H9 (cell line): ENCODE measurements around the gene KCNK16. TPM values are rescaled to one million over a fixed set of nuclear protein-coding genes. Genes with fewer than 3 reads are reported as not detected.

ENCODE experiments used
- DNase-seq: peaks from one replicate; pipeline ENCODE4 v3.0.0-alpha.2; 2017
- H2AFZ ChIP-seq: one replicate; pipeline ENCODE4 v1.6.1; 2013; ENCODE audit warnings: mild to moderate bottlenecking, low read length, control low read depth, moderate library complexity
- H2AK5ac ChIP-seq: 2 replicates; pipeline ENCODE4 v1.6.1; 2013; ENCODE audit warnings: low read length, control low read depth, mixed read lengths; ENCODE audit not compliant: insufficient read length
- H2BK120ac ChIP-seq: one replicate; pipeline ENCODE4 v1.6.1; 2013; ENCODE audit warnings: low read depth, mild to moderate bottlenecking, low read length, control low read depth, inconsistent platforms; ENCODE audit not compliant: poor library complexity, severe bottlenecking
- H2BK12ac ChIP-seq: 2 replicates; pipeline ENCODE4 v1.6.1; 2013; ENCODE audit warnings: low read length, control low read depth, mixed read lengths, low read depth; ENCODE audit not compliant: insufficient read length
- H2BK15ac ChIP-seq: 2 replicates; pipeline ENCODE4 v1.6.1; 2013; ENCODE audit warnings: low read depth, low read length, control low read depth
- H2BK20ac ChIP-seq: one replicate; pipeline ENCODE4 v1.6.1; 2013; ENCODE audit warnings: low read depth, mild to moderate bottlenecking, low read length, control low read depth, inconsistent platforms; ENCODE audit not compliant: poor library complexity, severe bottlenecking
- H2BK5ac ChIP-seq: 2 replicates; pipeline ENCODE4 v1.6.1; 2013; ENCODE audit warnings: low read length, control low read depth, mixed read lengths; ENCODE audit not compliant: insufficient read length
- H3K14ac ChIP-seq: 2 replicates; pipeline ENCODE4 v1.6.1; 2013; ENCODE audit warnings: low read length, control low read depth; ENCODE audit not compliant: insufficient read depth
- H3K18ac ChIP-seq: 2 replicates; pipeline ENCODE4 v1.6.1; 2013; ENCODE audit warnings: low read depth, mild to moderate bottlenecking, mixed read lengths, low read length, control low read depth; ENCODE audit not compliant: insufficient read length
- H3K23ac ChIP-seq: 2 replicates; pipeline ENCODE4 v1.6.1; 2013; ENCODE audit warnings: low read length, control low read depth, mixed read lengths, low read depth; ENCODE audit not compliant: insufficient read length
- H3K23me2 ChIP-seq: 2 replicates; pipeline ENCODE4 v1.6.1; 2013; ENCODE audit warnings: low read depth, mild to moderate bottlenecking, mixed read lengths, low read length, control low read depth; ENCODE audit not compliant: insufficient read length, poor library complexity, severe bottlenecking
- H3K27ac ChIP-seq: 2 replicates; pipeline ENCODE4 v1.5.1; 2013; ENCODE audit warnings: low read length, control low read depth, mixed read lengths, low read depth; ENCODE audit not compliant: insufficient read length
- H3K27me3 ChIP-seq: 2 replicates; pipeline ENCODE4 v1.6.1; 2013; ENCODE audit warnings: low read length, control low read depth, inconsistent platforms; ENCODE audit not compliant: insufficient read depth
- H3K4ac ChIP-seq: 2 replicates; pipeline ENCODE4 v1.6.1; 2013; ENCODE audit warnings: low read depth, mild to moderate bottlenecking, control low read depth, inconsistent platforms, low read length, moderate library complexity
- H3K4me1 ChIP-seq: 2 replicates; pipeline ENCODE4 v1.6.1; 2013; ENCODE audit warnings: low read length, control low read depth, inconsistent platforms; ENCODE audit not compliant: insufficient read depth
- H3K4me2 ChIP-seq: 2 replicates; pipeline ENCODE4 v1.6.1; 2013; ENCODE audit warnings: low read length, control low read depth, mixed read lengths; ENCODE audit not compliant: insufficient read length, insufficient read depth
- H3K56ac ChIP-seq: 2 replicates; pipeline ENCODE4 v1.6.1; 2013; ENCODE audit warnings: low read depth, mild to moderate bottlenecking, mixed read lengths, low read length, control low read depth; ENCODE audit not compliant: insufficient read length
- H3K79me1 ChIP-seq: 2 replicates; pipeline ENCODE4 v1.6.1; 2013; ENCODE audit warnings: low read depth, mild to moderate bottlenecking, moderate library complexity, low read length, control low read depth, inconsistent platforms; ENCODE audit not compliant: insufficient read depth, poor library complexity, severe bottlenecking
- H3K79me2 ChIP-seq: 2 replicates; pipeline ENCODE4 v1.6.1; 2013; ENCODE audit warnings: low read length, control low read depth, inconsistent platforms; ENCODE audit not compliant: insufficient read depth
- H3K9ac ChIP-seq: 2 replicates; pipeline ENCODE4 v1.6.1; 2013; ENCODE audit warnings: low read length, control low read depth, mixed read lengths; ENCODE audit not compliant: insufficient read length; ENCODE audit errors: extremely low read depth
- H3K9me3 ChIP-seq: one replicate; pipeline ENCODE4 v1.6.1; 2013; ENCODE audit warnings: low read depth, low read length, inconsistent platforms; ENCODE audit not compliant: control insufficient read depth
- H3T11ph ChIP-seq: one replicate; pipeline ENCODE4 v1.6.1; 2013; ENCODE audit warnings: mild to moderate bottlenecking, low read length, control low read depth, inconsistent platforms
- H4K20me1 ChIP-seq: one replicate; pipeline ENCODE4 v1.6.1; 2013; ENCODE audit not compliant: control insufficient read depth, insufficient read length, insufficient read depth
- H4K5ac ChIP-seq: 2 replicates; pipeline ENCODE4 v1.6.1; 2013; ENCODE audit warnings: low read depth, mild to moderate bottlenecking, mixed read lengths, low read length, control low read depth; ENCODE audit not compliant: insufficient read length
- H4K8ac ChIP-seq: replicated peaks from 2 replicates; pipeline ENCODE4 v1.6.1; 2013; ENCODE audit warnings: low read length, control low read depth, mixed read lengths, low read depth; ENCODE audit not compliant: insufficient read length
- H4K91ac ChIP-seq: 2 replicates; pipeline ENCODE4 v1.6.1; 2013; ENCODE audit warnings: low read depth, mild to moderate bottlenecking, moderate library complexity, mixed read lengths, low read length, control low read depth; ENCODE audit not compliant: insufficient read length
- H3K27ac Mint-ChIP-seq, 3 experiments: 2 replicates in 2 of 3; 3 replicates in 1 of 3; pipeline ENCODE4 v1.8.0; 2020 to 2021; ENCODE audit warnings: mixed read lengths in 3 of 3, mild to moderate bottlenecking in 1 of 3, moderate library complexity in 1 of 3
- H3K27me3 Mint-ChIP-seq: 2 replicates; pipeline ENCODE4 v1.8.0; 2021; ENCODE audit warnings: low read depth, mild to moderate bottlenecking, moderate library complexity, mixed read lengths
- H3K36me3 Mint-ChIP-seq, 3 experiments: 2 replicates in 2 of 3; 3 replicates in 1 of 3; pipeline ENCODE4 v1.8.0; 2020 to 2021; ENCODE audit warnings: low read depth in 3 of 3, mixed read lengths in 3 of 3; ENCODE audit not compliant: insufficient read depth in 1 of 3
- H3K4me1 Mint-ChIP-seq, 2 experiments: 2 replicates each; pipeline ENCODE4 v1.8.0; 2020; ENCODE audit warnings: mixed read lengths in 2 of 2
- H3K4me3 Mint-ChIP-seq, 2 experiments: 2 replicates in 1 of 2; 3 replicates in 1 of 2; pipeline ENCODE4 v1.8.0; 2020 to 2021; ENCODE audit warnings: mild to moderate bottlenecking in 2 of 2, mixed read lengths in 2 of 2, moderate library complexity in 1 of 2
- H3K9me3 Mint-ChIP-seq, 2 experiments: 2 replicates in 1 of 2; 3 replicates in 1 of 2; pipeline ENCODE4 v1.8.0; 2020; ENCODE audit warnings: mild to moderate bottlenecking in 2 of 2, mixed read lengths in 2 of 2, moderate library complexity in 1 of 2
- WGBS: extraction: QIAGEN DNeasy Blood & Tissue Kit; methylation state at CpG from one replicate; pipeline ENCODE4 v1.1.7; 2013; ENCODE audit warnings: missing lambda C conversion rate, low lambda C conversion rate, mixed read lengths; ENCODE audit not compliant: insufficient read length; ENCODE audit errors: extremely low coverage; 5-methylcytosine and 5-hydroxymethylcytosine counted together
- total RNA-seq: library from RNA; stranded (reverse); gene quantifications from 2 replicates; pipeline ENCODE4 v1.2.1, GENCODE V29; 2021
- TF ChIP-seq, protein P1 (sequence below): fragments of 200-600 bp; sonication (generic); conservative IDR thresholded peaks from 3 replicates; pipeline ENCODE4 v1.8.0; 2021; ENCODE audit warnings: antibody characterized with exemption, mild to moderate bottlenecking

KCNK16 gene
- total RNA-seq, 1 experiment from 2014 or later, result not detected

DNA sequence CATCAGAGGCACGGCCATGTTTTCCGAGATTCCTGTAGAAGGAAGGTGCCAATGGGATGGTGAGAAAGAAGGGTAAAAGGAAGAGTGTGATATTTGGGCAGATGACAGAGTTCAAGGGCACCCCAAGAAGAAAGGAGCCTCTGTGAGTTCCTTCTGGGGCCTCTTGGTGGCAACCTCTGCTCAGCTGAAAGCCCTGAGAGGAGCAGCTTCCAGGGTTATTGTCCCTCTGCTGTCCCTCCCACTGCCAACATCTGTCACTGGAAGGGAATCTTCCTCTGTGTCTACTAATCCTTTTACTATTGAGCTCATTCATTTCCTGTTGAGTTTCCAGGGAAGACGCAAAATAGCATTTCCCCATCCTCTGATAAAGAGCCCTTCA lies 40.0 kb upstream of the KCNK16 start:
- no peak overlapping the region for H3K4me2 ChIP-seq

More for the DNA sequence above, 40.0 kb upstream of the KCNK16 start:
- H3K23me2 ChIP-seq, result no peaks in the 10 kb centered on the region
- H2AFZ ChIP-seq, result no peak overlapping the region
- peaks cover 15% of the 10 kb centered on the region for H3K27me3 Mint-ChIP-seq
- WGBS, result no CpG with 5 or more reads among the region's 3 CpGs
- H3K23ac ChIP-seq, result no peak overlapping the region
- H3K9me3 ChIP-seq, result no peaks in the 10 kb centered on the region
- H3K79me2 ChIP-seq, result no peaks in the 10 kb centered on the region
- H3K36me3 Mint-ChIP-seq, result no peaks in the 10 kb centered on the region
- H3K9me3 Mint-ChIP-seq, result no peaks in the 10 kb centered on the region
- no peak overlapping the region for H4K91ac ChIP-seq
- no peak overlapping the region for H2BK120ac ChIP-seq
- no peak overlapping the region for H3K56ac ChIP-seq
- H2BK20ac ChIP-seq, result no peak overlapping the region
- H4K5ac ChIP-seq, result no peak overlapping the region
- no peak overlapping the region for H2BK15ac ChIP-seq
- H3K14ac ChIP-seq, result no peak overlapping the region; the same call in 1 of the 2 replicates
- H3K9ac ChIP-seq, result no peak overlapping the region
- no peaks in the 10 kb centered on the region for H4K20me1 ChIP-seq
- no peaks in the 10 kb centered on the region for H3K79me1 ChIP-seq
- no peak overlapping the region for H3K27ac ChIP-seq
- no peak for DNase-seq
- H4K8ac ChIP-seq, result no peak overlapping the region
- H3K4me3 Mint-ChIP-seq, result no peak overlapping the region
- H3K4ac ChIP-seq, result no peak overlapping the region
- H3K27me3 ChIP-seq, result no peaks in the 10 kb centered on the region
- H3K4me1 Mint-ChIP-seq, result peaks cover 6 to 13% of the 10 kb centered on the region in 2 experiments
- H3K18ac ChIP-seq, result peak overlapping the region; percentile 25
- H2AK5ac ChIP-seq, result no peak overlapping the region
- no peak overlapping the region for H3T11ph ChIP-seq
- H3K4me1 ChIP-seq, result no peaks in the 10 kb centered on the region
- 0 out of 7 replicates have a peak overlapping the region, but pooled peaks of 1 of the 3 experiments have one; percentile 10 for H3K27ac Mint-ChIP-seq
- H2BK5ac ChIP-seq, result no peak overlapping the region
- H2BK12ac ChIP-seq, result no peak overlapping the region
- TF ChIP-seq, protein P1, sequence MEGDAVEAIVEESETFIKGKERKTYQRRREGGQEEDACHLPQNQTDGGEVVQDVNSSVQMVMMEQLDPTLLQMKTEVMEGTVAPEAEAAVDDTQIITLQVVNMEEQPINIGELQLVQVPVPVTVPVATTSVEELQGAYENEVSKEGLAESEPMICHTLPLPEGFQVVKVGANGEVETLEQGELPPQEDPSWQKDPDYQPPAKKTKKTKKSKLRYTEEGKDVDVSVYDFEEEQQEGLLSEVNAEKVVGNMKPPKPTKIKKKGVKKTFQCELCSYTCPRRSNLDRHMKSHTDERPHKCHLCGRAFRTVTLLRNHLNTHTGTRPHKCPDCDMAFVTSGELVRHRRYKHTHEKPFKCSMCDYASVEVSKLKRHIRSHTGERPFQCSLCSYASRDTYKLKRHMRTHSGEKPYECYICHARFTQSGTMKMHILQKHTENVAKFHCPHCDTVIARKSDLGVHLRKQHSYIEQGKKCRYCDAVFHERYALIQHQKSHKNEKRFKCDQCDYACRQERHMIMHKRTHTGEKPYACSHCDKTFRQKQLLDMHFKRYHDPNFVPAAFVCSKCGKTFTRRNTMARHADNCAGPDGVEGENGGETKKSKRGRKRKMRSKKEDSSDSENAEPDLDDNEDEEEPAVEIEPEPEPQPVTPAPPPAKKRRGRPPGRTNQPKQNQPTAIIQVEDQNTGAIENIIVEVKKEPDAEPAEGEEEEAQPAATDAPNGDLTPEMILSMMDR, result no peak
